NCI-H345 (cell line): Measurements from ENCODE around the gene CDC16.

ENCODE experiments used
- DNase-seq: peaks from one replicate; lab custom pipeline; 2025; lab: John Stamatoyannopoulos, UW

CDC16 gene

DNA sequence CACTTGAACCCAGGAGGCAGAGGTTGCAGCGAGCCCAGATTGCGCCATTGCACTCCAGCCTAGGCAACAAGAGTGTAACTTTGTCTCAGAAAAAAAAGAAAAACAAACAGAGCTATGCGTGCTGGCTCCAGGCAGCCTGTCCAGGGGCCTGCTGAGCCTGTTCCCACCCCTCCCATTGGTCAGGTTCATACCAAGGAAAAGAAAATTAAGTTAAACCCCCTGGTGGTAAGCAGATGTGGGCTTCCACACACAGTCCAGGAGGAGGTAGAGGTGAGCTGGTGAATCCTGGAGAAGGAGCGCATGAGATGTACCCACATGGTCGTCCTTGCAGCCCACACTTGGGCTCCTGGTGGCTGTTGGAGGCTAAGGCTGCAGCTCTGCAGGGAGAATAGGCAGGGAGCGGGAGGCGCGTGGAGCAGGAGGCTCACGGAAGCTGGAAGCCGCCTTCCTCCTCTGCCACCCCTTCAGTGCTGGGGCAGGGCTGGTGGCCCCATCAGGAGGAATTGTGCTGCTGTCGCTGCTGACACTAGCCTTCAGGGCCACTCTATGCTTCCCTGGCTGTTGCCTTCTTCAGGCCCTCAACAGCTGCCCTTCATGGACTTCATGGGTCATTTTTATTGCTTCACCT is 69.1 kb downstream of the CDC16 start:
- no peak for DNase-seq

DNA sequence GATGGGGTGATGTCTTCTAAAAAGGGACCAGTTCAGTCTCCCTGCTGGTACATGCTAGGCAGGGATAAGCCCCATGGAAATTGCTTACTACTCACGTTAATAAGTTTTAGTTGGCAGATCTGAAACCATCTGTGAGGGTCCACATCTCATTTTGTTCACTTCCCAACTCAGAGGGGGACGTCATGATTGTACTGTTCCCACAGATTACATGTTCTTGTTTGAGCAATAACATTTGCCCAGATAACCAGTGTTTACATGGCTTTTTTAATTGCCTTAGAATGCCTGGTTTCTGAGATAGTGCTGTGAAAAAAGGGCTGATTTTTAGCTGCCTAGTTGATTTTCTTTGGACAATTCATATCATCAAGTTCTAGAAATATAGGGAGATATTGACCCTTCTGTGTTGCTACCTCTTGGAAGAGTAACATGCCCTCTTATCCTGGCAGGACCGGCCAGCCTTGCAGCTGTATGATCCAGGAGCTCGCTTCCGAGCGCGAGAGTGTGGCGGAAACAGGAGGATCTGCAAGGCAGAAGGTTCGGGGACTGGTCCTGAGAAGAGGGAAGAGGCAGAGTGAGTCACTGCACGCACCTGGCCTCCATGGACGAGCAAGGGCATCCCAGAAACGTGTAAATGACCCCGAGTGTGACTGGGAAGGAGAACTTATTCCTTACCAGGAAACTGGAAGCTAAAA is 69.8 kb downstream of the CDC16 start:
- no peak for DNase-seq

DNA sequence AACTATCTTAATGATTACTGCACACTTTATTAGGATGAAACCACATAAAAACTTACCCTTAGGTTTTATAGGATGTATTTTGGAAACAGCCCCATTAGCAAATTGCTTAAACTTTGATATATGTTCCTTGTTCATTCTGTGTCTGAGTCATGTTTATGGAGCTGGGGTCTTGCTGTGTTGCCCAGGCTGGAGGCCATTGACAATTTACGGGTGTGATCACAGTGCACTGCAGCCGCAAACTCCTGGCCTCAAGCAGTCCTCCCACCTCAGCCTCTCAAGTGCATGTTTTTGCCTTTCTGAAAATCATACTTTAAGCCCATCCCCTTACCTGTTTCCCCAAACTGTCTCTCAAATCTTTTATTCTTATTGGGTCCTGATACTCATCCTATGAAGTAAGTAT is 74.4 kb downstream of the CDC16 start:
- DNase-seq = no peak

GRCh38 chr13:114309806-114310410 is 75.2 kb downstream of the CDC16 start:
- DNase-seq = no peak

DNA sequence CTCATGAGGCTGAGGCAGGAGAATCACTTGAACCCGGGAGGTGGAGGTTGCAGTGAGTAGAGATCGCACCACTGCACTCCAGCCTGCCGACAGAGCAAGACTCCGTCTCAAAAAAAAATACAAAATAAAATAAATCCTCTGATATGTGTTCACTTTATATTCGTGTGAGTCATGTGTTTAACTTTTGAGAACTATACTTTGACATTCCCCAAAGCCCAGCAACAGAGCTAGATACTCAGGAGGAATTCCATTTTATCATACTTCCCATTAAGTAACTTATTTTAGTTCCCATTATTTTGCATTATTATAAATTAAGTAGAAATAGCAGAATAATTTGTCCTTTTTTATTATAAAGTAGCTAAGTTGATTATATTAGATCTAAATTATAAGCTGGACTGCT is 76.3 kb downstream of the CDC16 start:
- DNase-seq = no peak

DNA sequence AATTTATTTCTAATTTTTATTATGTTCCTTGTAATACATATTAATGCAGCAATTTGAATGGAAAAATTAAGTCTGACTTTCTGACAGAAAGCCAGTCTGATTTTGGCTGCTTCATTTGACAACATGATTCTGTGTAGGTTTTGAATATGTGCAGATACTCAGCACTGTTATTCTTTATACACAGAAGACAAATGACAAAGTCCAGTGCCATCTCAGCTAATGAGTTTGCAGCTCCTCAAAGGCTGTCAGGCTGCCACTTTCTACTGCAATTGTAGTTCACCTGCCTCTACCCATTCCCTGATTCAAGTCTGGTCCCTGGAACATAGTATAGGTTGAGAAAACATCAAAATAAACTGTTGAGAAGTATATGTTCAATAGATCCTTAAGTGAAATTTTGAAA is 76.7 kb downstream of the CDC16 start:
- DNase-seq = no peak

DNA sequence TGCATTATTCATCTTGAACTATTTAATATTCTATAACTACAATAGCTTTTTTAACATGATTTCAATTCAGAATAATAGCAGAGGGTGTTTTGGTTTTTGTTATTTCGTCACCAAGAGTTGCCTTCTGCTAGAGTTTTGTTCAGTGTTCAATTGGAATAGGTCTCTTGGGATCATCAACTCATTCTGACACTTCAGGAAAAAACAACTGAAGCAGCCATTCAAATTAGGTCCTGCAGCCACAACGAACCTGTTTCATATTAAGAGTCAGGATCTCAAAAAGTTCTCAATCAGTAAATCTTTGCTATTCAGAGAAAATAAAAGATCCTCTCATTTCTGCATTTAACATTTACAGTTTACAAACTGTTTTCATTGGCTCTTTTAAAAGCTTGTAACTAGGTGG is 77.2 kb downstream of the CDC16 start:
- no peak for DNase-seq

DNA sequence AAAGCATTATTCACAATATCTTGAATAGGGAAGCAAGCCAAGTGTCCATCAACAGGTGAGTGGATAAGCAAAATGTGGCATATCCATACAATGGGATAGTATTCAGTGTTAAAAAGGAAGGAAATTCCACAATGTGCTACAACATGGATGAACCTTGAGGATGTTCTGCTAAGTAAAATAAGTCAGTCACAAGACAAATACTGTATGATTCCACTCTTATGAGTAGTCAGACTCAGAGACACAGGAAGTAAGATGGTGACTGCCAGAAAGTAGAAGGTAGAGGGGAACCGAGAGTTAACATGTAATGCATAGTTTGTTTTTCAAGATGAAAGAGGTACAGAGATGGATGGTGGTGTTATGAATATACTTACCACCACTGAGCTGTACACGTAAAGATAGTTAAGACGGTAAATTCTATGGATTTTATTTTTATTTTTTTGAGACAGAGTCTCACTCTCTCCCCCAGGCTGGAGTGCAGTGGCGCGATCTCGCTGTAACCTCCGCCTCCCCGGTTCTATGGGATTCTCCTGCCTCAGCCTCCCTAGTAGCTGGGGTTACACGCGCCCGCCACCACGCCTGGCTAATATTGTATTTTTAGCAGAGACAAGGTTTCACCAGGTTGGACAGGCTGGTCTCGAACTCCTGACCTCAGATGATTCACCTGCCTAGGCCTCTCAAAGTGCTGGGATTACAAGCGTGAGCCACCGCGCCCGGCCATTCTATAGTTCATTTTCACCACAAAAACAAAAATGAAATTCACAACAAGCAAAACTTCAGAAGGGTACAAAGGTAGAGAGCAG is 78.6 kb downstream of the CDC16 start:
- no peak for DNase-seq

DNA sequence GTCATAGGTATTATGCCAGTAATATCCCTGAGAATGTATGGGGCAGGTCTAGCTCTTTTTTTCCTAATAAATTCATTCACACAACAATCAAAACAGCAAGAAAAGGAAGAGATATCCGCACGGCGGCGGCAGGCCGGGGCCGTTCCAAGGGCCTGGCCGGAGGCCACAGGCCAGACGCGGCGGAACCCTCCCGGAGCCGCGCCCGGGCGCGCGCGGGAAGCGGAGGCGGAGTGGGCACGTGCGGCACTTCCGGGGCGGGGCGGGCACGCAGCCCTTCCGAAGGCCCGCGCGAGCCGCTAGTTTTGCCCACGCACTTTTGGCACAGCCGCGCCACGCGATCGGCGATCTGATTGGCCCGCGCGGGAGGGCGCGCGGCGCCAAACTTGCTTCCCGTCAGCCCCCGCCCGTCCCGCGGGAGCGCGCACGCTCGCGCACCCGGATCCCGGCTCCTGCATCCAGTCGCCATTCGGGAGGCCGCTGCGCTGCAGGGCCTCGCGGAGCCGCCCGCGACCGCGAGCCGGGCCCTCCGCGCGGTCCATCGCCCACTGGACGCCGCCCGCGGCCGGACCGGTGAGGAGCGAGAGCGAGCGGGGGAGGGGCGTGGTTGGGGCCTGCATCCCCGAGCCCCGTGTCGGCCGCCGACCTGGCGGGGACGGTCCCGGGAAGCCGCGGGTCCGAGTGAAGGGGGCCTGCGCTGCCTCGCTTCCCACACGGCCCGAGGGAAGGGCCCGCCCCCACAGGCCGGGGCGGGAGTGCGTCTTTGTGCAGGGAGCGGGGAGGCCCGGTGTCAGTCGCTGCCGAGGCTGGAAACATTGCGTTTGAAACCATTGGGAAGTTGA is 79.6 kb downstream of the CDC16 start, which contains the start of gene CHAMP1:
Gene CHAMP1, plus strand, starts transcription at position 430 of the 839 bp plus-strand sequence. CDS start 9,340 bp downstream, outside the sequence.
- DNase-seq = peak; percentile 98

DNA sequence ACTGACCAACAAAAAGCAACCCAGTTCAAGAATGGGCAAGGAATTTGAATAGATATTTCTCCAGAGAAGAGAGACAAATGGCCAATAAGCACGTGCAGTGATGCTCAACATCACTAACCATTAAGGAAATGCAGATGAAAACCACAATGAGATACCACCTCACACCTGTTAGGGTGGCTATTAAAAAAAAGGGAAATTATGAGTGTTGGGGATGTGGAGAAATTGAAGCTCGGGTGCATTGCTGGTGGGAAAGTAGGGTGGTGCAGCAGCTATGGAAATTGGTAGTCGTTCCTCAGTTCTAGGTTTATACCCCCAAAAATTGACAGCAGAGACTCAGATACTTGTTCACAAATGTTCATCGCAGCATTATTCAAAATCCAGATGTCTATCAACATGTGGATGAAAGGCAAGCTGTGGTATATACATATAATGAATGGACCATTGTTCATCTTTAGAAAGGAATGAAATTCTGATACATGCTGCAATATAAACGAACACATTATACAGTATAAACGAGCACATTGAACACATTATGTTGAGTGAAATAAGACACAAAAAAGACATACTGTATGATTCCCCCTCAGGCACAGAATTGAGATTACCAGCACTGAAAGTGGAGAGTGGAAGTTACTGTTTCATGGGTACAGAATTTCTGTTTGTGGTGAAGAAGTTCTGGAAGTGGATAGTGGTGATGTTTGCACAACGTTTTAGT is 80.5 kb downstream of the CDC16 start:
- DNase-seq = no peak

DNA sequence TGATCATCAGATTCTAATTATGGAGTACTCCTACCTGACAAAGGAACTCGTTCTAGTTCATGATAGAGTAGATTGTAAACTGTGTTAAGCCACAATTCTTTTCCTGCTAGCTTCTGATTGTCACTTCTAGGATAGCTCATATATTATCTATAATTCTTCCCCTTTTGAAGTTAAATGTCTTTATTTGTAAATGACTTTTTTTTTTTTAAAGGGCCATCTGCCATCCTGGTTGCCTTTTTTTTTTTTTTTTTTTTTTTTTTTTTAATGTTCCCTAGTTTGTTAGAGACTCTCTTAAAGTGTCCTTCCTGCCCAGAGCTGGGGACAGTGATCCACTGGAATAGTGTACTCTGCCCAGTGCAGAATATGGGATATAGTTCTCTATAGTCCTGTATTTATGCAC is 83.9 kb downstream of the CDC16 start:
- DNase-seq = no peak

GRCh38 chr13:114319441-114319913 is 84.8 kb downstream of the CDC16 start:
- no peak for DNase-seq

DNA sequence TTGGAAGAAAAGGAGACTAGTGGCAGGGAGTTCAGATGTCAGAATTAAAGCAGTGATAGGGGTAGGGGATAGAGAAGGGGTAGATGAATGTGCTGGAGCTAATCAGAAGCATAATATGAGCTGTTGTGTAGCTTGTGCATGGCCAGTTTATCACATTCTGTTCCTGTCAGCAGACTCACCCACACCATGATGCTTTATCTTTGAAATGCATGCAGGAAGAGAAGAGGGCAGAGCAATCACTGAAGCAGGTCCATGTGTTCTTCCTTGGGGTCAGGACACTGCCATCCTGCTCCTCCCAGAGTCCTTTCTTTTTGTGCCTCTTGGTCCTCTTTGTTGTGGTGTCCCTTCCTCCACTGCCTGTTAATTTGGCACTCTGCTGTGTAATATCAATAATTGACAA is 85.4 kb downstream of the CDC16 start:
- no peak for DNase-seq

DNA sequence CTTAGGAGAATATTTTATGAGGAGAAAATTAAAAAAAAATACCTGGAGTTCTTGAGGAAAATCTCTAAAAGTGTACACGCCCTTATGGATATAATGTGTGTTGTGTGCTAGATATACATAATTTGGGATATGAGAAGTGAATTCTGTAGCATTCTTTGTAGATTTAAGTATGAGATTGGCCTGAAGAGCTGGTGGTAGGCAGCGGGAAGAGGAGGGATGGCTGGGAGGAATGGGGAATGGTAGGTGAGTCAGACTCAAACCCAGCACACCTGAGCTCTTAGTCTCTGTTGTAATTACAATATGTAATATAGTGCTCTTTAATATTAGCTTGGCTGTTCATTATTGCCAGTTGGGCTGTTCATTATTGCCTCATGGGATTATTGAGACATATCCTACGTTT is 86.6 kb downstream of the CDC16 start:
- no peak for DNase-seq
